Measurements from ENCODE around the gene ZNF668.

ZNF668 gene

GRCh38 chr16:31052114-31052513, 21.9 kb downstream of the ZNF668 start:
- no peak overlapping the region for H3K4me3 ChIP-seq (ENCODE audit: low read depth, low read length)
- no peak for TF ChIP-seq CTCF (IDR thresholded peaks at IDR 0.05; ENCODE audit: low read depth, low read length, missing control alignments)
- DNase-seq (ENCODE audit: low read depth): no peak

GRCh38 chr16:31050280-31051030, 23.6 kb downstream of the ZNF668 start:
- H3K4me3 ChIP-seq (ENCODE audit: low read depth, low read length): no peak overlapping the region
- no peak for TF ChIP-seq CTCF (IDR thresholded peaks at IDR 0.05; ENCODE audit: low read depth, low read length, missing control alignments)
- DNase-seq (ENCODE audit: low read depth): no peak

DNA sequence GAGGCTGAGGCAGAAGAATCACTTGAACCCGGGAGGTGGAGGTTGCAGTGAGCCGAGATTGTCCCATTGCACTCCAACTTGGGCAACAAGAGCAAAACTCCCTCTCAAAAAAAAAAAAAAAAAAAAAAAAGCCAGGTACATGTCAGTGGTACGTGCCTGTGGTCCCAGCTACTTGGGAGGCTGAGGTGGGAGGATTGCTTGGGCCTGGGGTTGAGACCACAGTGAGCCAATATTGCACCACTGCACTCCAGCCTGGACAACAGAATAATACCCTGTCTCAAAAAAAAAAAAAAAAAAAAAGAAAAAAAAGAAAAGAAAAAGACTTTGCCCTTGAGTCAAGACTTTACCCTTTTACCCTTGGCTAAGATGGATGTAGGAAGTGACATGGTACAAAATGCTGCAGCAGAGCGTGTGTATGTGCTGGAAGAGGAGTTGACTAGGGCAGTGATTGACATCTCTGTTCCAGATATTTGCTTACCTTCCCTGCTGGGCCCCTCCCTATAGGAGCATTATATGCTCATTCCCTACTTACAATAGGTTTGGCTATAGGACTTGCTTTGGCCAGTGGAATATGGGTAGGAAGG, 30.1 kb downstream of the ZNF668 start:
- H3K4me3 ChIP-seq (ENCODE audit: low read depth, low read length): no peak overlapping the region
- no peak for TF ChIP-seq CTCF (IDR thresholded peaks at IDR 0.05; ENCODE audit: low read depth, low read length, missing control alignments)
- DNase-seq (ENCODE audit: low read depth): no peak

- DNase-seq (ENCODE audit: low read depth): no peak
- no peak for TF ChIP-seq CTCF (IDR thresholded peaks at IDR 0.05; ENCODE audit: low read depth, low read length, missing control alignments)
- no peak overlapping the region for H3K4me3 ChIP-seq (ENCODE audit: low read depth, low read length)
Observed at GRCh38 chr16:31043352-31043751, 30.7 kb downstream of the ZNF668 start.

DNA sequence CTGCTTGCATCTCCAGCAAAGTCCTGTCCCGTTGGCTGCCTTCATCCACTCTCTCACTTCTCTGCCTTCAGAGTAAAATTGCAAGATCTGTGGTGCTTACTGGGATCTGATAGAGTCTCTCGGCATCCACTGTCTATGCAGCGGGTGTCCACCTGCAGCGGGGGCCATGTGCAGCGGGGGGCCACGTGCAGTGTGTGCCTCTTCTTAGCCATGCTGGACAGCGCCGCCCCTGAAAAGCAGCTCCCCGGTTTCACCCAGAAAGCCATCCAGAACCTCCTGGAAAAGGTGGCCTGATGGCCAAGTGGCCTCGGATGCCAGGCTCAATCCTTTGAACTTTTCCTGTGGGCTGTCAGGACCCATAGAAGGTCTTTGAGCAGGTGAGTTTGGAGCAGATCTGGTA, 31.2 kb downstream of the ZNF668 start:
- H3K4me3 ChIP-seq (ENCODE audit: low read depth, low read length): no peak overlapping the region
- no peak for TF ChIP-seq CTCF (IDR thresholded peaks at IDR 0.05; ENCODE audit: low read depth, low read length, missing control alignments)
- no peak for DNase-seq (ENCODE audit: low read depth)

GRCh38 chr16:31038993-31039392, 35.0 kb downstream of the ZNF668 start:
- no peak for DNase-seq (ENCODE audit: low read depth)
- H3K4me3 ChIP-seq (ENCODE audit: low read depth, low read length): no peak overlapping the region
- TF ChIP-seq CTCF (IDR thresholded peaks at IDR 0.05; ENCODE audit: low read depth, low read length, missing control alignments): no peak

DNA sequence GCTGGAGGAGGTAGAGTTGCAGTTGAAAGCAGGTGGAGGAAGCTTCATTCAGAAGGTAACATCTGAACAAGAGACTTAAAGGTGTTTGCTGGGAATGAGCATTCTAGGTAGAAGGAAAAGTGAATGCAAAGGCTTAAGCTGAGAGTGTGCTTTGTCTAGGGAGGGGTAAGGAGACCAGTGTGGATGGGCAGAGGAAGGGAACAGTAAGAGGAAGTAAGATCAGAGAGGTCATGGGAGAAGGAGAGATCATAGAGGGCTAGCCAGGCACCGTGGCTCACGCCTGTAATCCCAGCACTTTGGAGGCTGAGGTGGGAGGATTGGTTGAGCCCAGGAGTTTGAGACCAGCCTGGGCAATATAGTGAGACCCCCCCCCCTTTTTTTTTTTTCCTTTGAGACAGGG, 37.3 kb downstream of the ZNF668 start:
- no peak for TF ChIP-seq CTCF (IDR thresholded peaks at IDR 0.05; ENCODE audit: low read depth, low read length, missing control alignments)
- DNase-seq (ENCODE audit: low read depth): no peak
- no peak overlapping the region for H3K4me3 ChIP-seq (ENCODE audit: low read depth, low read length)
